H9 (cell line): ENCODE data around the gene SMPX. TPM values are rescaled to one million over a fixed set of nuclear protein-coding genes. Genes with fewer than 3 reads are reported as not detected.

Experiments used
- DNase-seq: peaks from one replicate; pipeline ENCODE4 v3.0.0-alpha.2; 2017
- H2AFZ ChIP-seq: one replicate; pipeline ENCODE4 v1.6.1; 2013; ENCODE audit warnings: mild to moderate bottlenecking, low read length, control low read depth, moderate library complexity
- H2AK5ac ChIP-seq: 2 replicates; pipeline ENCODE4 v1.6.1; 2013; ENCODE audit warnings: low read length, control low read depth, mixed read lengths; ENCODE audit not compliant: insufficient read length
- H2BK120ac ChIP-seq: one replicate; pipeline ENCODE4 v1.6.1; 2013; ENCODE audit warnings: low read depth, mild to moderate bottlenecking, low read length, control low read depth, inconsistent platforms; ENCODE audit not compliant: poor library complexity, severe bottlenecking
- H2BK12ac ChIP-seq: 2 replicates; pipeline ENCODE4 v1.6.1; 2013; ENCODE audit warnings: low read length, control low read depth, mixed read lengths, low read depth; ENCODE audit not compliant: insufficient read length
- H2BK15ac ChIP-seq: 2 replicates; pipeline ENCODE4 v1.6.1; 2013; ENCODE audit warnings: low read depth, low read length, control low read depth
- H2BK20ac ChIP-seq: one replicate; pipeline ENCODE4 v1.6.1; 2013; ENCODE audit warnings: low read depth, mild to moderate bottlenecking, low read length, control low read depth, inconsistent platforms; ENCODE audit not compliant: poor library complexity, severe bottlenecking
- H2BK5ac ChIP-seq: 2 replicates; pipeline ENCODE4 v1.6.1; 2013; ENCODE audit warnings: low read length, control low read depth, mixed read lengths; ENCODE audit not compliant: insufficient read length
- H3K14ac ChIP-seq: 2 replicates; pipeline ENCODE4 v1.6.1; 2013; ENCODE audit warnings: low read length, control low read depth; ENCODE audit not compliant: insufficient read depth
- H3K18ac ChIP-seq: 2 replicates; pipeline ENCODE4 v1.6.1; 2013; ENCODE audit warnings: low read depth, mild to moderate bottlenecking, mixed read lengths, low read length, control low read depth; ENCODE audit not compliant: insufficient read length
- H3K23ac ChIP-seq: 2 replicates; pipeline ENCODE4 v1.6.1; 2013; ENCODE audit warnings: low read length, control low read depth, mixed read lengths, low read depth; ENCODE audit not compliant: insufficient read length
- H3K23me2 ChIP-seq: 2 replicates; pipeline ENCODE4 v1.6.1; 2013; ENCODE audit warnings: low read depth, mild to moderate bottlenecking, mixed read lengths, low read length, control low read depth; ENCODE audit not compliant: insufficient read length, poor library complexity, severe bottlenecking
- H3K27ac ChIP-seq: 2 replicates; pipeline ENCODE4 v1.5.1; 2013; ENCODE audit warnings: low read length, control low read depth, mixed read lengths, low read depth; ENCODE audit not compliant: insufficient read length
- H3K27me3 ChIP-seq: 2 replicates; pipeline ENCODE4 v1.6.1; 2013; ENCODE audit warnings: low read length, control low read depth, inconsistent platforms; ENCODE audit not compliant: insufficient read depth
- H3K4ac ChIP-seq: 2 replicates; pipeline ENCODE4 v1.6.1; 2013; ENCODE audit warnings: low read depth, mild to moderate bottlenecking, control low read depth, inconsistent platforms, low read length, moderate library complexity
- H3K4me1 ChIP-seq: 2 replicates; pipeline ENCODE4 v1.6.1; 2013; ENCODE audit warnings: low read length, control low read depth, inconsistent platforms; ENCODE audit not compliant: insufficient read depth
- H3K4me2 ChIP-seq: 2 replicates; pipeline ENCODE4 v1.6.1; 2013; ENCODE audit warnings: low read length, control low read depth, mixed read lengths; ENCODE audit not compliant: insufficient read length, insufficient read depth
- H3K56ac ChIP-seq: 2 replicates; pipeline ENCODE4 v1.6.1; 2013; ENCODE audit warnings: low read depth, mild to moderate bottlenecking, mixed read lengths, low read length, control low read depth; ENCODE audit not compliant: insufficient read length
- H3K79me1 ChIP-seq: 2 replicates; pipeline ENCODE4 v1.6.1; 2013; ENCODE audit warnings: low read depth, mild to moderate bottlenecking, moderate library complexity, low read length, control low read depth, inconsistent platforms; ENCODE audit not compliant: insufficient read depth, poor library complexity, severe bottlenecking
- H3K79me2 ChIP-seq: 2 replicates; pipeline ENCODE4 v1.6.1; 2013; ENCODE audit warnings: low read length, control low read depth, inconsistent platforms; ENCODE audit not compliant: insufficient read depth
- H3K9ac ChIP-seq: 2 replicates; pipeline ENCODE4 v1.6.1; 2013; ENCODE audit warnings: low read length, control low read depth, mixed read lengths; ENCODE audit not compliant: insufficient read length; ENCODE audit errors: extremely low read depth
- H3K9me3 ChIP-seq: one replicate; pipeline ENCODE4 v1.6.1; 2013; ENCODE audit warnings: low read depth, low read length, inconsistent platforms; ENCODE audit not compliant: control insufficient read depth
- H3T11ph ChIP-seq: one replicate; pipeline ENCODE4 v1.6.1; 2013; ENCODE audit warnings: mild to moderate bottlenecking, low read length, control low read depth, inconsistent platforms
- H4K20me1 ChIP-seq: one replicate; pipeline ENCODE4 v1.6.1; 2013; ENCODE audit not compliant: control insufficient read depth, insufficient read length, insufficient read depth
- H4K5ac ChIP-seq: 2 replicates; pipeline ENCODE4 v1.6.1; 2013; ENCODE audit warnings: low read depth, mild to moderate bottlenecking, mixed read lengths, low read length, control low read depth; ENCODE audit not compliant: insufficient read length
- H4K8ac ChIP-seq: replicated peaks from 2 replicates; pipeline ENCODE4 v1.6.1; 2013; ENCODE audit warnings: low read length, control low read depth, mixed read lengths, low read depth; ENCODE audit not compliant: insufficient read length
- H4K91ac ChIP-seq: 2 replicates; pipeline ENCODE4 v1.6.1; 2013; ENCODE audit warnings: low read depth, mild to moderate bottlenecking, moderate library complexity, mixed read lengths, low read length, control low read depth; ENCODE audit not compliant: insufficient read length
- H3K27ac Mint-ChIP-seq, 3 experiments: 2 replicates in 2 of 3; 3 replicates in 1 of 3; pipeline ENCODE4 v1.8.0; 2020 to 2021; ENCODE audit warnings: mixed read lengths in 3 of 3, mild to moderate bottlenecking in 1 of 3, moderate library complexity in 1 of 3
- H3K27me3 Mint-ChIP-seq: 2 replicates; pipeline ENCODE4 v1.8.0; 2021; ENCODE audit warnings: low read depth, mild to moderate bottlenecking, moderate library complexity, mixed read lengths
- H3K36me3 Mint-ChIP-seq, 3 experiments: 2 replicates in 2 of 3; 3 replicates in 1 of 3; pipeline ENCODE4 v1.8.0; 2020 to 2021; ENCODE audit warnings: low read depth in 3 of 3, mixed read lengths in 3 of 3; ENCODE audit not compliant: insufficient read depth in 1 of 3
- H3K4me1 Mint-ChIP-seq, 2 experiments: 2 replicates each; pipeline ENCODE4 v1.8.0; 2020; ENCODE audit warnings: mixed read lengths in 2 of 2
- H3K4me3 Mint-ChIP-seq, 2 experiments: 2 replicates in 1 of 2; 3 replicates in 1 of 2; pipeline ENCODE4 v1.8.0; 2020 to 2021; ENCODE audit warnings: mild to moderate bottlenecking in 2 of 2, mixed read lengths in 2 of 2, moderate library complexity in 1 of 2
- H3K9me3 Mint-ChIP-seq, 2 experiments: 2 replicates in 1 of 2; 3 replicates in 1 of 2; pipeline ENCODE4 v1.8.0; 2020; ENCODE audit warnings: mild to moderate bottlenecking in 2 of 2, mixed read lengths in 2 of 2, moderate library complexity in 1 of 2
- WGBS: extraction: QIAGEN DNeasy Blood & Tissue Kit; methylation state at CpG from one replicate; pipeline ENCODE4 v1.1.7; 2013; ENCODE audit warnings: missing lambda C conversion rate, low lambda C conversion rate, mixed read lengths; ENCODE audit not compliant: insufficient read length; ENCODE audit errors: extremely low coverage; 5-methylcytosine and 5-hydroxymethylcytosine counted together
- total RNA-seq: library from RNA; stranded (reverse); gene quantifications from 2 replicates; pipeline ENCODE4 v1.2.1, GENCODE V29; 2021
- TF ChIP-seq, protein P1 (sequence below): fragments of 200-600 bp; sonication (generic); conservative IDR thresholded peaks from 3 replicates; pipeline ENCODE4 v1.8.0; 2021; ENCODE audit warnings: antibody characterized with exemption, mild to moderate bottlenecking

SMPX gene
- total RNA-seq, 1 experiment from 2014 or later: not detected

DNA sequence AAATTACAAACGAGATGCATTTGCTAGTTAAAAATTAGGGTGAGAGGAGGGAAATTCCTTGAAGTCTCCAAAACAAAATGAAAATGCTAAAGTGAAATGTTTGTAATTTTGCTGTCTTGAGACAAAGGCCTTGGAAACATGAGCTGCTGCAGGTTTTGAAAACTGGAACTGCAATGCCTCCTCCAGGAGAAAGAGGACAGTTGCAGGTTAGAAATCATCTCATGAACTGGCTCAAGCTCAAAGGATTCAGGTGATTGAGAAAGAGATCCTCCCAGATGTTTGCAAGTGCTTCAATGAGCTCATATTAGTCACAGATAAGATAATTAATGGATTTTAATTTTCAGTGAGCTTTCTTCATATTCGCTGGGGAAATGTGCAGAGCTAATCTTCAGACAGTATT is 32.4 kb downstream of the SMPX start:
- TF ChIP-seq, protein P1, sequence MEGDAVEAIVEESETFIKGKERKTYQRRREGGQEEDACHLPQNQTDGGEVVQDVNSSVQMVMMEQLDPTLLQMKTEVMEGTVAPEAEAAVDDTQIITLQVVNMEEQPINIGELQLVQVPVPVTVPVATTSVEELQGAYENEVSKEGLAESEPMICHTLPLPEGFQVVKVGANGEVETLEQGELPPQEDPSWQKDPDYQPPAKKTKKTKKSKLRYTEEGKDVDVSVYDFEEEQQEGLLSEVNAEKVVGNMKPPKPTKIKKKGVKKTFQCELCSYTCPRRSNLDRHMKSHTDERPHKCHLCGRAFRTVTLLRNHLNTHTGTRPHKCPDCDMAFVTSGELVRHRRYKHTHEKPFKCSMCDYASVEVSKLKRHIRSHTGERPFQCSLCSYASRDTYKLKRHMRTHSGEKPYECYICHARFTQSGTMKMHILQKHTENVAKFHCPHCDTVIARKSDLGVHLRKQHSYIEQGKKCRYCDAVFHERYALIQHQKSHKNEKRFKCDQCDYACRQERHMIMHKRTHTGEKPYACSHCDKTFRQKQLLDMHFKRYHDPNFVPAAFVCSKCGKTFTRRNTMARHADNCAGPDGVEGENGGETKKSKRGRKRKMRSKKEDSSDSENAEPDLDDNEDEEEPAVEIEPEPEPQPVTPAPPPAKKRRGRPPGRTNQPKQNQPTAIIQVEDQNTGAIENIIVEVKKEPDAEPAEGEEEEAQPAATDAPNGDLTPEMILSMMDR: peak; percentile 85
- H2BK15ac ChIP-seq: no peak overlapping the region
- WGBS: no CpG with 5 or more reads among the region's 2 CpGs
- no peak overlapping the region for H3K4ac ChIP-seq
- H3K4me3 Mint-ChIP-seq: no peak overlapping the region
- no peaks in the 10 kb centered on the region for H4K20me1 ChIP-seq
- H3K9ac ChIP-seq: no peak overlapping the region
- H3K4me2 ChIP-seq: no peak overlapping the region
- H3K79me1 ChIP-seq: no peaks in the 10 kb centered on the region
- H3K9me3 ChIP-seq: peaks cover 2% of the 10 kb centered on the region
- DNase-seq: no peak
- no peak overlapping the region for H3K14ac ChIP-seq
- H3K4me1 Mint-ChIP-seq: peaks cover 10 to 13% of the 10 kb centered on the region in 2 experiments
- H3K36me3 Mint-ChIP-seq: no peaks in the 10 kb centered on the region
- no peak overlapping the region for H3K27ac Mint-ChIP-seq
- H4K91ac ChIP-seq: no peak overlapping the region
- H3K27ac ChIP-seq: no peak overlapping the region
- no peak overlapping the region for H2BK5ac ChIP-seq
- no peak overlapping the region for H3K18ac ChIP-seq
- no peaks in the 10 kb centered on the region for H3K27me3 Mint-ChIP-seq
- no peak overlapping the region for H3T11ph ChIP-seq
- H4K5ac ChIP-seq: no peak overlapping the region
- no peaks in the 10 kb centered on the region for H3K23me2 ChIP-seq
- no peak overlapping the region for H2BK12ac ChIP-seq
- H2AK5ac ChIP-seq: no peak overlapping the region
- no peak overlapping the region for H3K23ac ChIP-seq
- no peaks in the 10 kb centered on the region; the same call in 1 of the 2 replicates for H3K79me2 ChIP-seq
- H3K56ac ChIP-seq: no peak overlapping the region
- no peak overlapping the region for H2AFZ ChIP-seq
- no peak overlapping the region for H4K8ac ChIP-seq
- H2BK20ac ChIP-seq: no peak overlapping the region
- H3K27me3 ChIP-seq: no peaks in the 10 kb centered on the region
- peaks cover 0 to 11% of the 10 kb centered on the region in 2 experiments; a peak in 3 of 5 replicates for H3K9me3 Mint-ChIP-seq
- no peak overlapping the region for H2BK120ac ChIP-seq
- H3K4me1 ChIP-seq: no peaks in the 10 kb centered on the region
